Activated T-cell treated with anti-CD3 and anti-CD28 coated beads, Interleukin-2, amount 50 U/mL, for 1 hour (primary cell): ENCODE measurements around the gene GNG13.
"Not testable (repeated sequence)": the region's sequence is repeated elsewhere in the genome, so short reads cannot be mapped to it uniquely, and the experiment has no call there.

ENCODE experiments used
- DNase-seq: peaks from one replicate; pipeline ENCODE4 v3.0.0-alpha.2; 2020

Gene GNG13

DNA sequence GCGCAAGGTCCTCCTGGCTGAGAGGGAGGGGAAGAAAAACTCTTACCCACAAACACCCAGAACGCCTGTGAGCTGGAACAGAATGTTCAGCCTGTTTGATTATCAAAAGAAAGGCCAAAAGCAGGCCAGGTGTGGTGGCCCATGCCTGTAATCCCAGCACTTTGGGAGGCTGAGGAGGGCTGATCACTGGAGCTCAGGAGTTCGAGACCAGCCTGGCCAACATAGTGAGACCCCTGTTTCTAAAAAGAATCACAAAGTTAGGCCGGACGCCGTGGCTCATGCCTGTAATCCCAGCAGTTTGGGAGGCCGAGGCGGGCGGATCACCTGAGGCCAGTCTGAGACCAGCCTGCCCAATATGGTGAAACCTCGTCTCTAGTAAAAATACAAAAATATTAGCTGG is 24.2 kb downstream of the GNG13 start:
- DNase-seq: not testable (repeated sequence)

- no peak for DNase-seq
Measured at GRCh38 chr16:775236-775796, 25.2 kb downstream of the GNG13 start.

DNA sequence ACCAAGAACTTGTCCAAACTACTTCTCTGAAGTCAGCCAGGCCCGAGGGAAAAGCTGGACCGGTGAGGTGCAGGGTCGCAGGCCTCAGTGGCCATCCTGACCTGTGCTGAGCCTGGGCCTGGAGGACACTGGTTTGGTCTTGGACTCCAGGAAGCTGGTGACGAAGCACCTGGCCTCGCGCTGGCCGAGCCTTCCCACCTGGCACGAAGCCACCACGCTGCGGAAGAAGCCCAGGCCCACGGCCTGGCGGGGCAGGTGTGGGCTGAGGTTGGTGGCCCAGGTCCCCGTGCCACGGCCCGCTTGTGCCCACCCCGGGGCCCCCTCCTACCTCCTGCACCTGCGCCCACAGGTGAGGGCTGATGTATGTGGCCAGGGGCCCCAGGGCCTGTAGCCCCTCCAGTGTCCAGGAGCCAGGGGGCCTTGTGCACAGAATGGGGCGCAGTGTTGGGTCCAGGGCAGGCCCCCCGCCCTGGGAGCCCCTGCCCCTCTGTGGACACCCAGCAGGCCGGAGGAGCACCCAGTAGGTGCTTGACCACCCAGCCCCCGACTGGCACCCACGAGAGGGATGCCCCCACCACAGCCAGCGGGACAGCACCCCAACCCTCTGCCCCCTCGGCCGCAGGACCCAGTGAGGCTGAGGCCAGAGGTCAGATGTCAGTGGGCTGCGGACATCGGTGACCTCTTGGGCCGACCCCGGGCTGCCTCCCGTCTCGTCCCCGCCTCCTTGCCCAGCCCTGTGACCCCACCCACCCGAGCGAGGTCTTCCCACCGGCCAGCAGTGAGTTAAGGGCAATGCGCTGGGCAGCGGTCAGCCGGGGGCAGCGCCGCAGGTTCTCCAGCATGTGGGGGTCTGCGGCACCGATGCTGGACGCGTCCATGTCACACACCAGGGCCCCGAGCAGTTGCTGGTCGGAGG is 26.2 kb downstream of the GNG13 start:
- DNase-seq: no peak

DNA sequence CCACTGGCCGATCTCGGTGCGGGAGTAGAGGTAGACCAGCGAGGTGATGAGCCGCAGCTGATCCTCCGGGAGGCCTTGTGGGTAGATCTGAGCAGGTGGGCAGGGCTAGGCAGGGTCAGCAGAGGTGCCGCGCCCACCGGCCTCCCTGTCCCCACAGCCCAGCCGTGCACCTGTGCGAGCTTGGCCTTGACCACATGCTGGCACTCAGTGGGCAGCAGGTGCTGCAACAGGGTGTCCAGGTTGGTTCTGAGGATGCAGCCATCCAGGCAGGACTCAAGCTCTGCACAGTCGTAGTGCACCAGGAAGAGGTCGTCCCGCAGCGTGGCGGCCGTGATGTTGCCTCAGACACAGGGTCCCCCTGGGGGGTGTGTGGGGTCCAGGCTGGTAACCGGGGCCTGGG is 27.6 kb downstream of the GNG13 start:
- DNase-seq: no peak

DNA sequence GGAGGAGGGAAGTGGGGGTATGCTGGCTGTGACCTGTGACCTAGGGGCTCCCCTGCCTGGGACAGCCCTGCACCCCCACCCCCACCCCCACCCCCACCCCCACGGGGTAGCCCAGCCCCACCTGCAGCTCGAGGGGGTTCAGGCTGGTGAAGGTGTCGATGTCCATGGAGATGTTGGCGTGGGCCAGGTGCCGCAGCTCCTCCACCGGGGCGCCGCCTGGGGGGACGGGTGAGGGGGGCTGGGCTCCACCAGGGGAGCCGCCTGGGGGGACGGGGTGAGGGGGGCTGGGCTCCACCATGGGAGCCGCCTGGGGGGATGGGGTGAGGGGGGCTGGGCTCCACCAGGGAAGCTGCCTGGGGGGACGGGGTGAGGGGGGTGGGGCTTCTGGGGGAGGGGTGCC is 30.1 kb downstream of the GNG13 start:
- no peak for DNase-seq

- no peak for DNase-seq
Measured at GRCh38 chr16:769934-770333, 30.6 kb downstream of the GNG13 start.

DNA sequence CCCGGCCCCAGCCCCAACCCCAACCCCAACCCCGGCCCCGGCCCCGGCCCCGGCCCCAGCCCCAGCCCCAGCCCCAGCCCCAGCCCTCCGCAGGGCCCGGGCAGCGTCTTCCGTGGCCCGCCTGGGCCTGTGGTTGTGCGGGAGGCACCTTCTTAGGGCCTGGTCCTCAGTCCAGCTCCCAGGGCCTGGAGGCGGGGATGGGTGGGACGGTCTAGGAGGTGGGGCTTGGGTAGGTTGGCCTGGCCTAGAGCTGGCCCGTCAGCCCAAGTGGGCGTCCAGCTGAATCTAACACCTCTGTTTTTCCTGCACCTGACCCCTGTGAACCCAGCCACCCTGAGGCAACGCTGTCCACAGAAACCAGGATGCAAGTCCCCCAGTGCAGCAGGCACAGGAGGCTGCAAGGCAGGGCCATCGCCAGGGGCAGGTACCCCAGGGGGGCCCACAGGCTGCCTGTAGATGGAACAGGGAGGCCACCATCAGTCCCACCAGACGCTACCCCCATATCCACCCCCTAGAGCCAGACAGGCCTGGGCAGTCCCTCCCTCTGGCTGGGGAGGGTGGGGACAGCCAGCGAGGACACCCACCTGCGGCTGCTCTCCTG is 31.2 kb downstream of the GNG13 start:
- no peak for DNase-seq

DNA sequence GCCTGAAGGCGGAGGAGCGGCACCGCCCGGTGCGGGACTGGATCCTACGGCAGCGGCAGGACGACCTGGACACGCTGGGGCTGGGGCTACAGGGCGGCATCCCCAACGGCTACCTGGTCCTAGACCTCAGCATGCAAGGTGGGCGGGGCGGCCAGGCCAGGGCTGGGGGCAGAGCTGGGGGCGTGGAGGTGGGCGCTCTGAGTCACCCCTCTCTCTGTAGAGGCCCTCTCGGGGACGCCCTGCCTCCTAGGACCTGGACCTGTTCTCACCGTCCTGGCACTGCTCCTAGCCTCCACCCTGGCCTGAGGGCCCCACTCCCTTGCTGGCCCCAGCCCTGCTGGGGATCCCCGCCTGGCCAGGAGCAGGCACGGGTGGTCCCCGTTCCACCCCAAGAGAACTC is 32.1 kb downstream of the GNG13 start:
- no peak for DNase-seq

GRCh38 chr16:767743-768235 is 32.7 kb downstream of the GNG13 start:
- no peak for DNase-seq

DNA sequence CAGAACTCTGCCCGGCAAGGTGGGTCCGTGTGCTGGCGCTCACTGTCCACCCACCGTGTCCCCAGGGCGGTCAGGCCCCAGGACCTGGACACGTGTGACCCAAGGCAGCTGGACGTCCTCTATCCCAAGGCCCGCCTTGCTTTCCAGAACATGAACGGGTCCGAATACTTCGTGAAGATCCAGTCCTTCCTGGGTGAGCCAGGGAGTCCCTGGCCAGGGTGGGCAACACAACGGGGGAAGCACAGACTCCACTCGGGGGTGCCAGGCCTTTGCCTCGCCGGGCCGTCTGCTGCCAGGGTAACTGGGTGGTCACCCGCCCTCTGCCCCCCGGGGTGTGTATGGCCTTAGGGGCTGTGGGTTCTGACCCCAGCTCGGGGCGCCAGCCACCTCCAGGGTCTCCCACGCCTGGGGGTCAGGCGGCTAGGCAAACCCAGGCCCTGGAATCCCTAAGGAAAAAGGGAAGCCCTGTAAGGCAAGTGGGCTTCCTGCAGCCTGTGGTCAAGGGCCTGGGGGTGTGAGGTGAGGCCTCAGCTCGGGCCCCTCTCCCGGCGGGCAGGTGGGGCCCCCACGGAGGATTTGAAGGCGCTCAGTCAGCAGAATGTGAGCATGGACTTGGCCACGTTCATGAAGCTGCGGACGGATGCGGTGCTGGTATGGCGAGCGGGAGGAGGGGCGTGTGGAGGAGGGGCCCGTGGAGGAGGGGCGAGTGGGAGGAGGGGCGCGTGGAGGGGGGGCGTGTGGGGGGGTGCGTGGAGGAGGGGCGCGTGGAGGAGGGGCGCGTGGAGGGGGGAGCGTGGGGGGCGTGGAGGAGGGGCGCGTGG is 33.5 kb downstream of the GNG13 start:
- DNase-seq: no peak

DNA sequence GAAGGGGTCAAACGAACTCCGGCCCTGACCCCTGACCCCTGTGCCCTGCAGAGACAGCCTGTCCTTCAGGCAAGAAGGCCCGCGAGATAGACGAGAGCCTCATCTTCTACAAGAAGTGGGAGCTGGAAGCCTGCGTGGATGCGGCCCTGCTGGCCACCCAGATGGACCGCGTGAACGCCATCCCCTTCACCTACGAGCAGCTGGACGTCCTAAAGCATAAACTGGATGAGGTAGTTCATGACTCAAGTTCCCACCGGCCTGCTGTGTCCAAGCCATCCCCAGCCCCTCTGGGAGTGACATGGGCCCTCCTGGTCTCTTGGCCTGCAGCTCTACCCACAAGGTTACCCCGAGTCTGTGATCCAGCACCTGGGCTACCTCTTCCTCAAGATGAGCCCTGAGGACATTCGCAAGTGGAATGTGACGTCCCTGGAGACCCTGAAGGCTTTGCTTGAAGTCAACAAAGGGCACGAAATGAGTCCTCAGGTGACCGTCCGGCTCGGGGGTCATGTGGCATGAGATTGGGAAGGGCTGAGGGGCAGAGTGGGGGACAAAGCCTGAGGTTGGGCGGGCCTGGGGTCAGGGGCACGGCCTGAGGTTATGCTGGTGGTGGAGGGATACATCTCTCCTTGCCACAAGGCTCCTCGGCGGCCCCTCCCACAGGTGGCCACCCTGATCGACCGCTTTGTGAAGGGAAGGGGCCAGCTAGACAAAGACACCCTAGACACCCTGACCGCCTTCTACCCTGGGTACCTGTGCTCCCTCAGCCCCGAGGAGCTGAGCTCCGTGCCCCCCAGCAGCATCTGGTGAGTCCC is 34.3 kb downstream of the GNG13 start:
- DNase-seq: no peak

GRCh38 chr16:765488-765865 is 35.1 kb downstream of the GNG13 start:
- DNase-seq: no peak

- no peak for DNase-seq
Measured at GRCh38 chr16:764848-765487, 35.6 kb downstream of the GNG13 start.

DNA sequence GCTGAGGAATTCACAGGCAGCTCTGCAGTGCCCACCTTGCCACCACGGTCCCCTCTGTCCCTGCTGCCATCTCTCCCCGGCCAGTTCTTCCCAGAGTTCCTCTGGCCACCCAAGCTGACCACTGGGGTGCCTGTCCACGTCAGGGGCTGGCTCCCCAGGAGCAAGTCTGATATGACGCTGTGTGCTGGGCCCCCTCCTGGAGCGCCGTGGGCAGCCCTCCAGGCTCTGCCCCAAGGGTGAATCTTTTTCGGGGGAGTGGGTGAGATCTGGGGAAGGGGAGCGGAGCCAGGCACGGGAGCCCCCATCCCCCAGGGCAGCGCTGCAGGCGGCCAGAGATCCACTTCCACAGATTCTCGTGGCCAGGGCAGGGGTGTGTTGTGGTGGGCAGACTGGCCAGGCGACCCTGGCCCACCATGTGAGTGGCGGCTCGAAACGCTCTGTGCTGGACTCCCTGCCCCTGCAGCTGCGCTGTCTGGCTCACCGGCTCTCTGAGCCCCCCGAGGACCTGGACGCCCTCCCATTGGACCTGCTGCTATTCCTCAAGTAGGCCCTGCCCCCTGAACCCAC is 36.3 kb downstream of the GNG13 start:
- no peak for DNase-seq

DNA sequence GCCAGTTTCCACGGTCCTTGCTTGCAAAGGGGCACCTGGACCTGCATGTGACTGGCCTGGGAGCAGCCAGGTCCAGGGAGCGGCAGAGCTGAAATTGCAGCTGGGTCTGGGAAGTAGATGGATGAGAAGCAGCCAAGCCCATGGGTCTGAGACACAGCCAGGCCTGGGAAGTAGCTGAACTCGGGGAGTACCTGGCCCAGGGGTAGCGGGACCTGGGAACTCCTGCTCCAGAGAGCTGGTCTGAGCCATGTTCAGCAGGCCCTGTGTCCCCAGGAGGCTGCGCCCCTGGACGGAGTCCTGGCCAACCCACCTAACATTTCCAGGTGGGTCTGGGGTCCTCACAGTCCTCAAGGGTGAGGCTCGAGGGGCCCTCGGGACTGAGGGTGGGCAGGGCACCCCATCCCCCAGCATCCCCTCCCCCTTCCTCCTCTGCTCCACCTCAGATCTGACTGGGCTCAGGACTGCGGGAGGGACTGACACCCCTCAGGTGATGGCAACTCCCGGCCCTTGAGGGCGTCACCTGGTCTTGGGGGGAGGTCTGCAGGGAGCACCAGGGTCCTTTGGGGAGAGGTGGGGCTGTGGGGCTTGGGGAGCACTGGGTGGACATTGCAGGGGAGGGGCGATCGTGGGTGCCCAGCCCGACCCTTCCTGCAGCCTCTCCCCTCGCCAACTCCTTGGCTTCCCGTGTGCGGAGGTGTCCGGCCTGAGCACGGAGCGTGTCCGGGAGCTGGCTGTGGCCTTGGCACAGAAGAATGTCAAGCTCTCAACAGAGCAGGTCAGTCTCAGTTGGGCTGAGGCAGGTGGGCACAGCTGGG is 37.0 kb downstream of the GNG13 start:
- no peak for DNase-seq

DNA sequence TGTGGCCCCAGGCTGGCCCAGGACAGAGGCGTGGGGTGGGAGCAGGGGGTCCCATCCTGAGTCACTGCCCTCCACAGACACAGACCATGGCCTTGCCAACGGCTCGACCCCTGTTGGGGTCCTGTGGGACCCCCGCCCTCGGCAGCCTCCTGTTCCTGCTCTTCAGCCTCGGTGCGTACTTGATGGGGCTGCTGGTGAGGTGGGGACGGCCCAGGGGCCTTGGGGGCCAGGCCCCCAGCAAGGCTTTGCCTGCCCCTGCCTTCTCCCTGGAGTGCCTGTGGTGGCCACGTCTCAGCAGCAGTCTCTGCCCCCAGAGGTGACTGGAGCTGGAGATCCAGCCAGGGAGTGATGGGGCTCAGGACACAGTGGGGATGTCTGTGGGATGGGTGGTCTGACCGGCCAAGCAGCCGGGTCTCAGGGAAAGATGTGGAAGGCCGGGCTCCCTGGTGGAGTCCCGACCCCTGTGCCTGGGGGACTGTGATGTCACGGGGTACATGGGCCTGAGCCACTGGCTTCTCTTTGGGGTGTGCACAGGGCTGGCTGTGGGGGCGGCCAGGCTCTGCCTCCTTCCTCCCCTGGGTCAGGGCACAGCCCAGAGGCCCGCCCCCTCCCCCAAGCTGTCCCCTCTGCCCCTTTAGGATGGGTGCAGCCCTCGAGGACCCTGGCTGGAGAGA is 37.8 kb downstream of the GNG13 start:
- DNase-seq: no peak

GRCh38 chr16:761625-762513 is 38.7 kb downstream of the GNG13 start:
- DNase-seq: no peak

DNA sequence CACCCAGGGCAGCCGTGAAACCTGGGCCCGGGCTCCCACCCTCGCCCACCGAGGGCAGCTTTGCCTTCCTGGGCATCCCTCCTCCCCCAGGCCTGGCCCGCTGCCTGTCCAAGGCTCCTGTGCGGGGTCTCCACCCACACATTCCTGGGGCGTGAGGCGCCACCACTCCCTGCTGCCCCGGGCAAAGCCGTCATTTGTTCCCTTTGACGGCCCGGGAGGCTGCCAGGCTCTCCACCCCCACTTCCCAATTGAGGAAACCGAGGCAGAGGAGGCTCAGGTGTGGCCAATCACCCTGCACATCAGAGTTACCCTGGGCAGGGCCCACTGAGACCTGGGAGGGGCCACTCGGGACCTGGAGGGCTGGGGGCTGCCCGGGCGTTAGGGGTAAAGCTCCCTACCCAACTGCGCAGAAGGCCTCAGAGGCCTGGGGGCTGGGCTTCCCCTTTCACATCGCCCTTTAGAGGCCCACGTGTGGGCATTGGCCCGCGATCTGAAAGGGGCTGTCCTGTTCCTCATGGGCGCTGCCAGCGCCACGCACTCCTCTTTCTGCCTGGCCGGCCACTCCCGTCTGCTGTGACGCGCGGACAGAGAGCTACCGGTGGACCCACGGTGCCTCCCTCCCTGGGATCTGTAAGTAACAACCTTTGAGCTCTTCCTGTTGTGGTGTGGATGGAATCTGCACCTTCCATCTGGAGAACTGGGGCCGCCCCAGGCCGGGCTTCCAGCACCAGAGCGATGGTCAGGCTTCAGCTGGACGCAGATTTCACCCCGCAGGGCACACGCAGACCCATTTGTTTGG is 39.8 kb downstream of the GNG13 start, which contains the start of gene MSLN:
Gene MSLN, plus strand, starts transcription at position 190 of the 799 bp plus-strand sequence. CDS start 1,947 bp downstream, outside the sequence.
- DNase-seq: no peak
